ENCODE results near the gene CD3E.

DNA sequence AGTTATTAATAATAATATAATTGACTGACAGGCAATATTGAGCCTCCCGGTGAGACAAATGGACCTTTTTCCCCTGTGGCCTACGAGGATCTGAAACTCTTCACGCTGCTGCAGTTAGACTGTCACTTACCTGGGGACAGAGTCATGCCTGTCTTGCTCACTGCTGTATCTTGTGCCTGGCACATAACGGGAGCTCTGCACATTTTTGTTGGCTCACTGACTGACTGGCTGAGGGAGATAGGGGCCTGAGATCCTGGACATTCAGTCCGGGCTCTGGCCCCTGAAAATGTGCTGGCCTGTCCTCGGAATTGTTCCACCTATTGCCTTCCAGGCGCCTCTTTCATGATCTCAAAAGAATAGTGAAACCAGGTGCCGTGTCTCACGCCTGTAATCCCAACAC, 38.7 kb downstream of the CD3E start:
- TF ChIP-seq CTCF (IDR thresholded peaks at IDR 0.05; ENCODE audit: control extremely low read depth in 1 of 3, insufficient read depth in 1 of 3, low read depth in 1 of 3, low read length in 3 of 3) (no peak), GABPA (IDR thresholded peaks at IDR 0.05; ENCODE audit: borderline replicate concordance, insufficient read depth, low read length) (no peak), BACH1 (IDR thresholded peaks at IDR 0.05; ENCODE audit: low read length) (no peak), POLR2AphosphoS5 (IDR thresholded peaks at IDR 0.05; ENCODE audit: low read depth, low read length) (no peak), CHD2 (IDR thresholded peaks at IDR 0.05; ENCODE audit: low read length) (no peak), GTF2F1 (IDR thresholded peaks at IDR 0.05; ENCODE audit: borderline replicate concordance, low read depth, low read length) (no peak), SIRT6 (IDR thresholded peaks at IDR 0.05; ENCODE audit: low read length) (no peak), TBP (IDR thresholded peaks at IDR 0.05; ENCODE audit: low read depth, low read length) (no peak), SP4 (IDR thresholded peaks at IDR 0.05; ENCODE audit: low read length) (no peak)

All from H1 (cell line).